K562 (cell line): ENCODE results near the gene TRIM44. TPM values are rescaled to one million over a fixed set of nuclear protein-coding genes. Genes with fewer than 3 reads are reported as not detected.

Source experiments
- ATAC-seq: fragments of 200-7000 bp; cut with Tn5 transposase; 3 replicates; pipeline ENCODE4 v1.9.1; 2020; ENCODE audit warnings: moderate library complexity
- BruUV-seq: library from RNA; stranded (reverse); fragments of 400-500 nt; replicated peaks from 2 replicates; lab custom pipeline; 2021; lab: Mats Ljungman, UMichigan
- CTCF ChIA-PET: fragments of 300-600 bp; formaldehyde crosslinking; extraction: SDS; loops from one replicate; lab custom pipeline; 2021; ENCODE audit warnings: low intra/inter-chr PET ratio; lab: Yijun Ruan, JAX
- POLR2A ChIA-PET: fragments of 300-600, 350-650 bp; sonication (Branson Sonifier 250); formaldehyde crosslinking; extraction: SDS; loops from one replicate; lab custom pipeline; 2021; ENCODE audit warnings: antibody characterized with exemption, inconsistent platforms; lab: Yijun Ruan, JAX
- DNase-seq, 4 experiments: peaks; one replicate each; pipeline versions ENCODE4 v3.0.0 to v3.0.0-alpha.2; 2011 to 2018; ENCODE audit warnings: low spot score in 3 of 4, mixed read lengths in 3 of 4; ENCODE audit errors: extremely low read depth in 1 of 4
- FAIRE-seq: peaks from 2 replicates; lab custom pipeline; 2011; peaks lifted over from hg19 to GRCh38; lab: Jason Lieb, UNC
- H2AFZ ChIP-seq: 2 replicates; pipeline ENCODE4 v1.6.0; 2011; ENCODE audit warnings: low read depth, low read length, control low read depth, inconsistent platforms
- H3K27ac ChIP-seq: fragments of 200-600 bp; 3 replicates; pipeline ENCODE4 v1.8.0; 2011; ENCODE audit warnings: low read depth, mild to moderate bottlenecking, control low read depth, inconsistent platforms, low read length, moderate library complexity, mixed read lengths; ENCODE audit errors: extremely low read depth
- H3K27me3 ChIP-seq, 2 experiments: fragments of 300-600 bp in 1 of 2; 2 replicates in 1 of 2; 3 replicates in 1 of 2; pipeline versions ENCODE4 v1.6.0 to v1.8.0; 2011; ENCODE audit warnings: inconsistent platforms in 2 of 2, low read length in 2 of 2, mild to moderate bottlenecking in 1 of 2, mixed read lengths in 1 of 2, moderate library complexity in 1 of 2; ENCODE audit not compliant: control insufficient read depth in 2 of 2, insufficient read depth in 2 of 2
- H3K36me3 ChIP-seq: fragments of 300-600 bp; 3 replicates; pipeline ENCODE4 v1.8.0; 2011; ENCODE audit warnings: mild to moderate bottlenecking, low read length, inconsistent platforms; ENCODE audit not compliant: control insufficient read depth, insufficient read depth
- H3K4me1 ChIP-seq, 2 experiments: fragments of 200-600 bp in 1 of 2; replicated peaks in 1 of 2; 2 replicates in 1 of 2; 3 replicates in 1 of 2; pipeline versions ENCODE4 v1.5.1 to v1.8.0; 2011; ENCODE audit warnings: inconsistent platforms in 2 of 2, low read length in 2 of 2, mild to moderate bottlenecking in 1 of 2, mixed read lengths in 1 of 2, moderate library complexity in 1 of 2; ENCODE audit not compliant: control insufficient read depth in 2 of 2, insufficient read depth in 2 of 2
- H3K4me2 ChIP-seq: 2 replicates; pipeline ENCODE4 v1.6.1; 2011; ENCODE audit warnings: low read length, control low read depth, inconsistent platforms, mixed read lengths; ENCODE audit not compliant: insufficient read depth
- H3K4me3 ChIP-seq: fragments of 200-600 bp; sonication (generic), shearing (Covaris generic); 2 replicates; pipeline ENCODE4 v1.5.1; 2016; ENCODE audit warnings: control low read depth, inconsistent platforms
- H3K79me2 ChIP-seq: fragments of 200-600 bp; 3 replicates; pipeline ENCODE4 v1.8.0; 2011; ENCODE audit warnings: low read length, inconsistent platforms; ENCODE audit not compliant: control insufficient read depth, insufficient read depth
- H3K9ac ChIP-seq, 2 experiments: 2 replicates each; pipeline versions ENCODE4 v1.6.0 to v1.6.1; 2011; ENCODE audit warnings: low read depth in 2 of 2, low read length in 2 of 2, control low read depth in 1 of 2, inconsistent platforms in 1 of 2, mild to moderate bottlenecking in 1 of 2, mixed read lengths in 1 of 2; ENCODE audit not compliant: insufficient read depth in 1 of 2
- H3K9me1 ChIP-seq: one replicate; pipeline ENCODE4 v1.6.0; 2011; ENCODE audit warnings: inconsistent platforms, mild to moderate bottlenecking, low read length, moderate library complexity; ENCODE audit not compliant: control insufficient read depth, insufficient read depth
- H3K9me3 ChIP-seq: replicated peaks from 2 replicates; pipeline ENCODE4 v1.5.1; 2011; ENCODE audit warnings: low read depth, low read length, inconsistent platforms; ENCODE audit not compliant: control insufficient read depth, insufficient read depth
- H4K20me1 ChIP-seq: replicated peaks from 2 replicates; pipeline ENCODE4 v1.6.1; 2011; ENCODE audit warnings: low read length, inconsistent platforms, mixed read lengths; ENCODE audit not compliant: control insufficient read depth, insufficient read depth
- FOXO4 ChIP-seq: fragments of 450-650 bp; formaldehyde crosslinking; IDR thresholded peaks from 2 replicates; pipeline ENCODE4 v1.4.0; 2020; ENCODE audit warnings: mild to moderate bottlenecking, moderate library complexity
- FUS ChIP-seq: fragments of 200-400 bp; formaldehyde crosslinking; optimal IDR thresholded peaks from 2 replicates; pipeline ENCODE3; 2017; ENCODE audit warnings: low read depth, low read length
- MEF2D ChIP-seq: conservative IDR thresholded peaks from 2 replicates; pipeline ENCODE4 v1.6.1; 2016; ENCODE audit warnings: low read depth, missing genetic modification characterization, missing compliant biosample characterization
- POLR2AphosphoS2 ChIP-seq: IDR thresholded peaks from 2 replicates; pipeline ENCODE4 v1.6.1; 2012; ENCODE audit warnings: low read length, improper control_type of control experiment
- POLR3G ChIP-seq: IDR thresholded peaks from 2 replicates; pipeline ENCODE4 v1.6.1; 2011; ENCODE audit not compliant: insufficient read length, insufficient replicate concordance; ENCODE audit errors: extremely low read depth
- TEAD4 ChIP-seq, 2 experiments: sonication (generic) in 1 of 2; formaldehyde crosslinking in 1 of 2; IDR thresholded peaks; 2 replicates each; pipeline versions ENCODE4 v1.6.1 to v1.8.0; 2012 to 2022; ENCODE audit warnings: borderline replicate concordance in 1 of 2, inconsistent platforms in 1 of 2, low read length in 1 of 2, mild to moderate bottlenecking in 1 of 2, missing genetic modification reagents in 1 of 2
- ZFP36 ChIP-seq: fragments of 150-350 bp; IDR thresholded peaks from 2 replicates; pipeline ENCODE4 v1.6.1; 2018; ENCODE audit warnings: low read length, low read depth; ENCODE audit not compliant: partially characterized antibody
- ZNF79 ChIP-seq: fragments of 250-450 bp; sonication (Bioruptor Pico); IDR thresholded peaks from 2 replicates; pipeline ENCODE4 v1.4.0; 2020; ENCODE audit warnings: low read depth, mild to moderate bottlenecking, moderate library complexity
- WGBS: fragments of 100-300 bp; shearing (Covaris generic); methylation state at CpG from one replicate; pipeline ENCODE4 v1.1.6; 2016; ENCODE audit warnings: low coverage, mixed read lengths; ENCODE audit not compliant: insufficient coverage; ENCODE audit errors: missing lambda C conversion rate; 5-methylcytosine and 5-hydroxymethylcytosine counted together
- in situ Hi-C: fragments of 300-500 bp; cut with MboI; formaldehyde crosslinking; loops from 4 replicates; pipeline ENCODE4 v1.15.0; 2018; ENCODE audit warnings: inconsistent platforms, mixed read lengths
- intact Hi-C: fragments of 100-400 bp; cut with micrococcal nuclease; formaldehyde crosslinking; loops from 2 replicates; pipeline ENCODE4 v1.14.2; 2022
- polyA plus RNA-seq, 8 experiments: library from polyadenylated mRNA; depleted of rRNA in 4 of 8; stranded (reverse) in 5 of 8; unstranded in 3 of 8; fragments of >200 nt; fragmentation: Nextera tagmentation in 2 of 8; fragmentation: Illumina TruSeq in 1 of 8; extraction: Ambion mirVana in 2 of 8; extraction: Trizol in 1 of 8; gene quantifications; 2 replicates each; pipeline versions ENCODE4 v1.2.1 to v1.2.3, GENCODE V29; 2011 to 2014; ENCODE audit warnings: inconsistent platforms in 1 of 8, missing spikeins in 1 of 8
- total RNA-seq, 7 experiments: library from RNA; depleted of rRNA in 6 of 7; stranded (reverse); fragments of >200 nt in 6 of 7; fragmentation: Illumina TruSeq in 2 of 7; extraction: Trizol in 2 of 7; gene quantifications; 2 replicates each; pipeline versions ENCODE4 v1.2.1 to v1.2.3, GENCODE V29; 2011 to 2021; ENCODE audit warnings: low replicate concordance in 1 of 7

Gene TRIM44
- total and polyA plus RNA-seq, 9 of the 15 experiments (the other 6 are each of a cell fraction or from before 2014, with no cell fraction given) = 8.3 to 105 (median 37.2) TPM

DNA sequence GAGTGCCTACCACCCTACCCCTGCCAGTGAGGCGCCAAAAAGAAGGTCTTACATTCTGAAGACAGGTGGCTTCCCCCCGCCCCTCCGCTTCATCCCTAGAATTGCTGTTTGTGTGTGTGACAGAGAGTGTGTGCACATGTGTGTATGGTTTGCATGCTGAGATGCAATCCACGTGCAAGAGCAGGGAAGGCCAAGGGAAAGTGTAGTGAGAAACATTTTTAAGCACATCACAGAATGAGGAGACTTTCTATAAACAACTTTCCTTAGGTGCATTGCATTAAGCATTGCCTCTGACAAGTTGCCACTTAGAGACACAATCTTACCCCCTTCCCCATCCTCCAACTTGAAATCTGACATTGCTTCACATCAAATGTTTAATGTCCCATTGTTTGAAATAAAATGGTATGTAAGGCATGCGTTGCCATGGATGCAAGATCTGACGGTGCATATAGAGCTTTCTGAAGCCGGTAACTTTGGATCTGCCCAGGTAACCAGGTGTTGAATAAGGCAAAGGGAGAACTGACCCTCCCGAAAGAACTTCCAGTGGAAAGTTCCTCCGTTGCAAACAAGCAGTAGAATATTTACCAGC is 22.9 kb upstream of the TRIM44 start:
- under 1% methylated on average over 9 of the region's 9 CpGs for WGBS
- POLR2A ChIA-PET = no interaction called here
- in situ Hi-C loops = no loop called here

More for the DNA sequence above, 22.9 kb upstream of the TRIM44 start:
- H3K4me3 ChIP-seq = no peak overlapping the region
- H3K9me3 ChIP-seq = no peaks in the 10 kb centered on the region
- ATAC-seq = no peak
- H3K4me2 ChIP-seq = no peak overlapping the region
- no peak overlapping the region for H2AFZ ChIP-seq
- no peaks in the 10 kb centered on the region for H3K4me1 ChIP-seq
- no peak for TF ChIP-seq POLR2AphosphoS2
- TF ChIP-seq ZFP36 = no peak
- no peak for TF ChIP-seq FOXO4
- no peak for TF ChIP-seq FUS
- no peak for TF ChIP-seq MEF2D (tag)
- TF ChIP-seq TEAD4 (IDR thresholded peaks at IDR 0.05; ENCODE audit: low read length) = no peak
- TF ChIP-seq TEAD4 (CRISPR knock-in tag; IDR thresholded peaks at IDR 0.05; ENCODE audit: borderline replicate concordance) = no peak
- no peak for TF ChIP-seq ZNF79 (CRISPR knock-in tag)
- no peak for TF ChIP-seq POLR3G
- TF ChIP-seq, all 486 proteins: peak for 0
- Histone ChIP-seq H3K27ac (no peak overlapping the region), H3K27me3 (peaks cover 19 to 30% of the 10 kb centered on the region in 2 experiments), H3K79me2 (no peaks in the 10 kb centered on the region), H4K20me1 (no peaks in the 10 kb centered on the region), H3K36me3 (no peaks in the 10 kb centered on the region), H3K9me1 (no peaks in the 10 kb centered on the region), H3K9ac (no peak overlapping the region)
- FAIRE-seq = no peak
- intact Hi-C loops = no loop called here
- CTCF ChIA-PET = no interaction called here
- BruUV-seq = no TSS peak
- DNase-seq = no peak
